GM19372 (cell line): ENCODE measurements around the gene WDR7.
"Not testable (repeated sequence)": the region's sequence is repeated elsewhere in the genome, so short reads cannot be mapped to it uniquely, and the experiment has no call there.

ENCODE experiments used
- ATAC-seq: cut with Tn5 transposase; IDR thresholded peaks from one replicate; pipeline ENCODE4 v1.9.1; 2021; ENCODE audit warnings: mild to moderate bottlenecking, low read depth, moderate library complexity; ENCODE audit not compliant: unreplicated experiment

WDR7 gene

GRCh38 chr18:56652802-56653201 lies 1.6 kb downstream of the WDR7 start:
- ATAC-seq = no peak

- ATAC-seq = not testable (repeated sequence)
Observed at GRCh38 chr18:56654280-56654679, 3.1 kb downstream of the WDR7 start.

GRCh38 chr18:56658261-56658660 lies 7.1 kb downstream of the WDR7 start:
- ATAC-seq = no peak

- no peak for ATAC-seq
Observed at GRCh38 chr18:56659111-56659510, 8.0 kb downstream of the WDR7 start.

GRCh38 chr18:56660655-56661054 lies 9.5 kb downstream of the WDR7 start:
- no peak for ATAC-seq

GRCh38 chr18:56661360-56662062 lies 10.4 kb downstream of the WDR7 start:
- no peak for ATAC-seq

GRCh38 chr18:56662063-56662408 lies 10.9 kb downstream of the WDR7 start:
- ATAC-seq = no peak

GRCh38 chr18:56662502-56662901 lies 11.3 kb downstream of the WDR7 start:
- no peak for ATAC-seq

GRCh38 chr18:56662902-56663301 lies 11.7 kb downstream of the WDR7 start:
- no peak for ATAC-seq

GRCh38 chr18:56672391-56672790 lies 21.2 kb downstream of the WDR7 start:
- no peak for ATAC-seq

- ATAC-seq = no peak
Observed at GRCh38 chr18:56672981-56673380, 21.8 kb downstream of the WDR7 start.

- ATAC-seq = no peak
Observed at GRCh38 chr18:56676639-56677038, 25.5 kb downstream of the WDR7 start.

GRCh38 chr18:56678836-56679565 lies 27.8 kb downstream of the WDR7 start:
- ATAC-seq = no peak

GRCh38 chr18:56684277-56684676 lies 33.1 kb downstream of the WDR7 start:
- no peak for ATAC-seq

GRCh38 chr18:56691530-56691929 lies 40.4 kb downstream of the WDR7 start:
- no peak for ATAC-seq

GRCh38 chr18:56696966-56697365 lies 45.8 kb downstream of the WDR7 start:
- no peak for ATAC-seq

GRCh38 chr18:56702946-56703345 lies 51.8 kb downstream of the WDR7 start:
- no peak for ATAC-seq

- ATAC-seq = peak; percentile 97
Observed at GRCh38 chr18:56709463-56709862, 58.3 kb downstream of the WDR7 start.

GRCh38 chr18:56711708-56712445 lies 60.7 kb downstream of the WDR7 start:
- no peak for ATAC-seq

- ATAC-seq = no peak
Observed at GRCh38 chr18:56712761-56713160, 61.6 kb downstream of the WDR7 start.

GRCh38 chr18:56715121-56715520 lies 64.0 kb downstream of the WDR7 start:
- no peak for ATAC-seq
